CD4-positive, alpha-beta T cell treated with Interleukin-10 for 1 hour (primary cell): Measurements from ENCODE around the gene TCFL5.

Experiments used
- DNase-seq: peaks from one replicate; pipeline ENCODE4 v3.0.0-alpha.2; 2020

TCFL5 gene

DNA sequence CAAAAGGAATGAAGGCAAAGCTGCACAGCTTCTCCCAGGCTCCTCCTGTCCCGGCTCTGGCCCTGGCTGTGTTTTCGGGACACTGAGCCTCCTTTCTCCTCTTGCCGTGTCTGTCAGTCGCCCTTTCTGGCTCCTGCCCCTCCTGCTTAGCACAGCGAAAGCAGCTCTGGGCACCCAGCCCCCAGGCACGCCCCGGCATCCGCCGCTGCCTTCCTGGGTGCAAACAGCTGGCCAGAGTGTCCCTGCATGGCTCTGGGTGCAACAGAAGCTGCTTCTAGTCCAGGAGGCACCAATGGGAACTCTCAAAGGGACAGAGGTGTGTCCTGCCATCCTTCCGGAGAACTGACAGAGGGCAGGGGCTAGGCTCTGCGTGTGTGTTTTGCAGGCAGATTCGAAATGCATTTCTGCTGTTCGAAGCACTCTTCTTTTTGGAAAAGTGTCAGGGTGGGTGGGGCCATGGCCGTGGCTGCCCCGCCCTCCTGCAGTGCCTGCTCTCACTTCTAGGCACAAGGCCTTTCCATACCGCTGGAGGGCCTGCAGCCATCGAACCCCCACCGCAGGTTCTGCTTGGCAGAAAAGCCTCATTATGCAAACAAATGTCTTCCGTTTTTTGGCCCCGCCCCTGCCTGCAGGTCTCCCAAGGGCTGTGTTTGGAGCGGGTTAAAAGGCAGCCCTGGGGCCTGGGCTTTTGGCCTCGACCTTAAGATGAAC, 29.3 kb downstream of the TCFL5 start:
- DNase-seq, result peak; percentile 16

DNA sequence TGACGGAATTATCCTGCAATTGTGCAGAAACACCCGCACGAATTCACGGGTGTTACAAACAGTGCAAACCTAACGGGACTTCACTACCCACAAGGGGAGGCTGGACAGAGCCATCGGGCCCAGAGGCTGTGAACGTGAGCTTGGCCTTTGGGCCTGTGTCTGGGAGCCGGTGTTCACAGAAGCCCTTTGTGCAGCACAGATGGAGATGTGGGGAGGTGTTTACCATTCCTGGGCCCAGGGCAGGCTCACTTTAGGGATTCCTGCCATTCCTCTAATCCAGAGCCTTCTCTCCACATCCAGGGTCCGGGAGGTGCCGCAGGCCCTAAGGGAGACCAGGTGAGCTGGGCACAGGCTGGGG, 29.8 kb downstream of the TCFL5 start:
- DNase-seq, result no peak

DNA sequence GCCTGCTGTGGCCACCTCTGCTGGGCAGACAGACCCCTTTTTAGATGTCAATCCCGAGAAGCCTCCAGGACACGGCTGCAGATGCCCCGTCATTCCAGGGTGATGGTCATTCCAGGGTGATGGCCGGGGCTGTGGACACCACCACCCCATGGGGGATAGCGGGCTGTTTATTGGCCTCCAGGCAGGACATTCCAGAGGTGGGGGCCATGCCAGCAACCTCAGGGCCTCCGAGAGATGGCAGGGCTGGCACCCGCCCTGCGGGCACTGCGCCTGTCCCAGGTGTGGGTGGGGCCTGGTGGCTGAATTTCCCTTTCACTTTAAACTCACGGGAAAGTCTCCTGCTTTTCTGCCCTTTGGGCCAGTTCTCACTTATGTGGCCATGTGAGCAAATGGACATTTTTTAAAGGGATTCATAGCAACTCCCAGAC, 30.2 kb downstream of the TCFL5 start:
- no peak for DNase-seq

DNA sequence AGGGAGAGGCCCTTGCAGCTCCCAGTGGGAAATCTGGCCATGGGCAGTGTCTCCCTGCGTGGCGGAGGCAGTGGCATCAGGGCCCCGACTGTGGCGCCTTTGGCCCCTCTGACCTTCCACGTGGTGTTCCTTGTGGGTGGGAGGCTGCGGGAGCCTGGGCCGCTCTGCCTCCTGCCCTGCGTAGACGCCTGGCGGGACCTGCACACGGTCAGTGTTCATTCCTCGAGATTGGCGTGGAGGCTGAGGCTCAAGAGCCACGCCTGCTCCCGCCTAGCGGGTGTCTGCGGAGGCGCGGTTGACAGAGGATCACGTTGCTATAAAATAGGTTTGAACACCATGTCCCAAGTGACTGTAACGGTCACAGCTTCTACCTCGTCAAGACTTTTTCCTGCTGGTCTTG, 30.8 kb downstream of the TCFL5 start:
- DNase-seq, result no peak

DNA sequence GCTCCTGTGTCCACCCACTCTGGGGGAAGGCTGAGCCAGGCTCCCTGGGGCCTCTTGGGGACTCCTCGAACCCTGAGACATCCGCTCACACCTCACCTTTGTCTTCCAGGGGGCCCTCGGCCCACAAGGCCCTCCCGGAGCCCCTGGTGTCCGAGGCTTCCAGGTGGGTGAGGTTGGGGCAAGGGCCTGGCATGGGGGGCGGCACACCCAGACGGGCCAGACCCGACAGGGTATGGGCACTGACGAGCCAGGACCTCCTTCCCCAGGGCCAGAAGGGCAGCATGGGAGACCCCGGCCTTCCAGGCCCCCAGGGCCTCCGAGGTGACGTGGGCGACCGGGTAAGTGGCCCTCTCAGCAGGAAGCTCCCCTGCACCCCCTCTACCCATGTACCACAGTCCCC, 31.4 kb downstream of the TCFL5 start:
- no peak for DNase-seq

DNA sequence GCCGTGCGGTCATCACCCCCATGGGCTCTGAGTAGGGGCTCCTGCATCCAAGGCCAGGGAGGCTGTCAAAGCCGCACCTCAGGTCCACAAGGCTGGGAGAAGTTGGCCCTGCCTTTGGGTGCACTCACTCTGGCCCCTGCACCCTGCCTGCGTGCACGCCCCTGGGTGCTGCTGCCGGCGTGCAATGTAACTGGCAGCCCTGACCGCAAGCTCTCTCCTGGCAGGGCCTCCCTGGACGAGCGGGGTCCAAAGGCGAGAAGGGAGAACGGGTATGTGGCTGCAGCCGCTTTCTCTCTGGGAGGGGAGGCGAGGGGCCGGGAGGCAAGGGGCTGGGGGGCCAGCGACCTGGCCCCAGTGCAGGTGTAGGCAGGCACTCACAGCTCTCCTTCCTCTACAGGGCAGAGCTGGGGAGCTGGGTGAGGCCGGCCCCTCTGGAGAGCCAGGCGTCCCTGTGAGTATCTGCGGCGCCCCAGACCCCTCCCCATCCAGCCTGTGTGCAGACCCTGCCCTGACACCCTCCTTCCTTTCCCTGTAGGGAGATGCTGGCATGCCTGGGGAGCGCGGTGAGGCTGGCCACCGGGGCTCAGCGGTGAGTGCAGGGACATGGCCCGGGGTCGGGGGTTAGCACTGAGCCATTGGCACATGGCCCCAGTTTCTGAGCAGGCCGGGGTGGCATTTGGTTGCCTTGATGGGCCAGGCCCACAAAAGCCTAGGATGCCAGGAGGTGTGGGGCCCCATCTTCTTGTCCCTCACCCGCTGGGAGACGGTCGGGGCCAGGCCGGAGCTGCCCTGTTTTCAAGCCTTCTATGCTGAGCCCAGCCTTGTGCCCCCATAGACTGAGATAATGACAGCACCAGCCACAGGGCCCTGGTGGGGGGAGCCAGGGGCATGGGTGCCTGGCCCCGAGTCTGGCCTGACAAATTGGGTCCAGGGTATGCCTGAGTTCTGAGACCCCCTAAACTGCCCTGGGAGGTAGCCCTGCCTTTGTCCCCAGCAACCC, 32.1 kb downstream of the TCFL5 start:
- DNase-seq, result no peak

DNA sequence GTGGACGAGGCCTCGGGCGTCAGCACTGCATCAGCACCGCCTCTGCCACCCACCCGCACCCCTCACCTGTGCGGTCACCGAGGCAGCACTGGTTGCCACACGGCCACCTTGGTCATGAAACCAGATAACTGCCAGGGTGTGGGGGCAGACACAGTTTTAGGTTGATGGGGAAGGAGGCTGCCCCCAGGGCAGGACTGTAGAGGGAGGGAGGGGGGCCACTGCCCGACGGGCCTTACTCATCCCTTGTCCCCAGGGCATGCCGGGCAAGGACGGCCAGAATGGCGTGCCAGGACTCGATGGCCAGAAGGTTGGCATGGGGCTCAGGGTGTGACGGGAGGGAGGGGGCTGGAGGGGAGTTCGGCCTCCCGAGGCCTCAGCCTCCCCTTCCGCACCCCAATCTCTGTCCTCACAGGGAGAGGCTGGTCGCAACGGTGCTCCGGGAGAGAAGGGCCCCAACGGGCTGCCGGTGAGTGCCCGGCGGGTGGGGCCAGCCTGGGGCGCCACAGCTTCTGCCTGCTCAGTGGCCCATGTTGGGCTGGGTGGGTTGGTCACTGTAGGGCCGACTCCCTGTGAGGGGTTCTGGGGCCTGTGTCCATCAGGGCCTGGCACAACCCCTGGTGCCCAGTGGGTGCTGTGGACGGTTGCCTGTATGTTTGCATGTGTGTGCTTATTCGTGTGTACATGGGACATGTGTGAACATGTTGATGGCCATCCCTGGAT, 33.0 kb downstream of the TCFL5 start:
- no peak for DNase-seq

DNA sequence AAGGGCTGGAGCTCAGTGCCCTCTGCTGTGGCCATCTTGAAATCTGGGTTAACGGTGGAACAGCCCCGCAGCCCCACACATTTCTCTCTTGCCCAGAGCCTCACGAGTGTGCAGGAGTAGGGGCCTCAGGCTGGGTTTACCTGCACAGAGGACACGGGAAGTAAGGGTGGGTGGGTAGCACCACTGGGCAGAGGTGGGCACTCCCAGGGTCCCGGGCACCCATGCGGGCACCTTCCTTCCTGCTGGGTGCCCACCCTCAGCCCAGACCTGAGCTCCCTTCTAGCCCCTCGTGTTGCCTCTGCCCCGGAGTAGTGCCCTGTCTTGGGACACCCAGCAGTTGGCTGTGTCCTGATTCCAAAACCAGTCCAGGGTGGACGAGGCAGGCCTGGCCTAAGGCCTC, 33.6 kb downstream of the TCFL5 start:
- no peak for DNase-seq

DNA sequence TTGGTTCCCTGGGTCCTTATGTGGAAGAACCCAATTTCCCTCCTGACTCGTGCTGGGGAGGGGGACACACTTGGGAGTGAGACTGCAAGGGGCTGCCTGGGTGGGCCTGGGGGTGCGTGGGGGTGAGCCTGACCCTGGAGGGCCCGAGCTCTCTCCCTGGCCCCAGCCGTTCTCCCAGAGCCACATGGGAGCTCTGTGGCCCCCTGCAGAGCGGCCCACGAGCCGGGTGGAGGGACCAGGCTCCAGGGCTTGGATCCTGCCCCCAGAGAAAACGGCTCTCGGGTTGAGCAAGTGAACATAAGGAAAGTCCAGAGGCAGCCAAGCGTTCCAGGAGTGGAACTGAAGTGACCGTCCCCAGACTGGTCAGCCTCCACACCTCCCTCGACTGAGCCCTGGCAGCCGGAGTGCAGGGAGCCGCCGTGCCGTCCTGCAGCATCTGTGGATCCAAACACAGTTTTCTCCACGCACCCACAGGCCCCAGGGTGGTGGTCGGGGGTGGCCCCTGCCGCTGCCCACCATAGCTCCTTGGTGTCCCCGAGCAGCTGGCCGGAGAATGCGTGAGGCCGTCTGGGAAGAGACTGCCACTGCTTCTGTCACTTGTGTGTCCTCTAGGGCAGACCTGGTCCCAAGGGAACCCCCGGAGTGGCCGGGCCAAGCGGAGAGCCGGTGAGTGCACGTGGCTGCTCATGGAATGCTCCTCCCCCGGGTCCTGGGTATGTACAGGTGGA, 34.1 kb downstream of the TCFL5 start:
- DNase-seq, result no peak

DNA sequence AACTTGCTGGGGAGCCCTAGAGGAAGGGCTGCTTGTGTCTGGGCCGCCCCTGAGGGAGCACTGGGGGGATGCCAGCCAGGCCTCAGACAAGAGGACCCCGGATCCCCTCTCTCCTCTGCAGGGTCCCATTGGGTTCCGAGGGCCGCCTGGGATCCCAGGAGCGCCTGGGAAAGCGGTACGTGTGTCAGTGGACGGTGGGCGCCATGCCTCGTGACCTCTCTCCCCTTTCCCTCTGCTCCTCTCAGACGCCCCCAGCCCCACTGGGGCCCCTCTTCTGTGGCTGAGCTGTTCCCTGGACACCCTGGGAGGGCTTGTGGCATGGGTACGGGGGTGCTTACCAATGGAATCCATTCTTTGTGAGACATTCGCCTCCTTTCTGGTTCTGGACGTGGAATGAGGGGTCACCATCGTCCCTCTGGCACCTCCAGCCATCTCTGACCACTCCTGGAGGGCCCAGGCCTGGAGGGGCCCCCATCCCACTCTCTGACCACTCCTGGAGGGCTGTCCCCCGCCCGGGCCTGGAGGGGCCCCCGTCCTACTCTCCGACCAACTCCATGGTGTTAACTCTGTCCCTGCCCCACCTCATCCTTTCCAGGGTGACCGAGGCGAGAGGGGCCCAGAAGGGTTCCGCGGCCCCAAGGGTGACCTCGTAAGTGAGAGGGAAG, 34.8 kb downstream of the TCFL5 start:
- no peak for DNase-seq

DNA sequence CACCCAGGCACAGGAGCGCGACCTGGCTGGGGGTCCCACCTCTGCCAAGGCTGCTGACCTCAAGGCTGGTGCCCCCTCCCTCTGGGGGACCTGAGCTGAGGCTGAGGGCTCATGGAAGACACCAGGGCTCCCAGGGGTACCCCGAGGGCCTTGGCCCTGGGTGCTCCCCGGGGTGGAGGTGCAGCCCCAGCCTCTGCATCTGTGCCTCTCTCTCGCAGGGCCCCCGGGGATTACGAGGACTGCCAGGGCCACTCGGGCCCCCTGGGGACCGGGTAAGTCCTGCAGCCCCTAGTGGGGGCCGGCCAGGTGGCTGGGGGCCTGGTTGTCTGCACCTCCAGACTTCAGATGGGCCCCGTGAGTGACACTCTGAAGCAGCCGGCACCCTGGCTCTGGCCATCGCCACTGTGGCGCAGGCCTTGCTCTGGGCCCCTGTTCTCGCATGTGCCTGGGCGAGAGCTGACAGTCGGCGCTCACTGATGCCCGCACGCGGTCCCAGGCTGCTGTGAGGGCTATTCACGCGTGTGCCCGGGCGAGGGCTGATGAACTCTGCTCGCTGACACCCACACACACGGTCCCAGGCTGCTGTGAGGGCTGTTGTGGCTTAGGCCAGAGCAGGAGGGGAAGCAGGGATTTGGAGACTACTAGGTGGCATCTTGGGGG, 35.5 kb downstream of the TCFL5 start:
- no peak for DNase-seq

DNA sequence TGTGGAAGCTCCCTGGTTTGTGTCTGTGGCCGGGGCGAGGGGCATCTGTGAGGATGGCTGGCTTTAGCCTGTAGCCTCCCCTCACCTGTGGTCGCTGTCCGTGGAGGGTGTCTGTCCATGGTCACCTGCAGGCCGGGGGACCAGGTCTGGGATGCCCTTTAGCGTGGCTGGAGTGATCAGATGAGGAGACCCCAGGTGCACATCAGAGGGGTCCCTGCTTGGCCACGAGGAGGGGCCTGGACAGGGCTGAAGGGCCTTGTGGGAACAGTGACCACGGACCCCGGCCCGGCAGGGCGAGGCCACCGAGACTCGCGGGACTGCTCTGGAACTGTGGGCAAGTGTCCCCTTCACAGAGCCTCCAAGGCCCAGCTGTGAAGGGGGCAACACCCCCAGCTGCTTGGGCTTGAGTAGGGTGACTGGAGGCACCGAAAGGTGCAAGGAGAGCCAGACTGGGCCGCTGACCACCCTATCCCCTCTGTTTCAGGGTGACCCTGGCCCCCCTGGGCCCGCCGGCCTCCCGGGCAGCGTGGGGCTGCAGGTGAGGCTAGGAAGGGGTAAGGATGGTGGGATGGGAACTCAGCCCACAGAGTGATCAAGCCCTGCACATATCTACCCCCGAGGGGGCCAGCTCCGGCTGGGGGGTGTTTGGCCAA, 36.2 kb downstream of the TCFL5 start:
- no peak for DNase-seq

DNA sequence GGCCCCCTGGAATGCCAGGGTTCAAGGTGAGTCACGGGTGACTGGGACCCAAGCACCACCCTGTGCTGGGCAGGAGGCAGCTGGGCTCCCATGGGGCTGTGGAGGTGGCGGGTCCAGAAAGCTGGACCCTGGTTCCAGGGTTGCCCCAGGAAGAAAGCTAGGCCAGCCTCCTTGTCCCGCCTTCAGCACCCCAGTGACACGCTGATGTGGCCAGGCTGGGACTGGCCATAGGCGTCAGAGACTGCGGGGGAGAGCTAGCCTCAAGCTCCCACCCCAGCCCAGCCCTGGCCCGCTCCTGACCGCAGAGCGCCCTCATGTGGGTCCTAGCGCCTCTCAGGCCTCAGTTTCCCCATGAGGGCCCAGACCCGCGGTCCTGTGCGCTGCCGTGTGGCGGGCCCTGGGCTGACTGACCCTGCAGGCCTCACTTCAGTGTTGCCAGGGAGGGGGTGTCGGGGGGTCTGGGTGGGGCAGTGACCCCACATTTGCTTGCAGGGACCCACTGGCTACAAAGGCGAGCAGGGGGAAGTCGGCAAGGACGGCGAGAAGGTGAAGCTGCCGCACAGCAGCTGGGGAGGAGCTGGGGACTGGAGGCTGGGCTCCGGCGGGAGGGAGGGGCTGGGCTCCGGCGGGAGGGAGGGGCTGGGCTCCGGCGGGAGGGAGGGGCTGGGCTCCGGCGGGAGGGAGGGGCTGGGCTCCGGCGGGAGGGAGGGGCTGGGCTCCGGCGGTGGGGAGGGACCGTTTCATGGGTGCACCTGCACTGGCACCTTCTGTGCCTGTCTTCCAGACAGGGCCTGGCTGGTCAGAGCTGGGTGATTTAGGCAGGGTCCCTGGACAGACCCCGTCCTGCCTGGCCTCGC, 36.9 kb downstream of the TCFL5 start:
- DNase-seq, result peak; percentile 71

DNA sequence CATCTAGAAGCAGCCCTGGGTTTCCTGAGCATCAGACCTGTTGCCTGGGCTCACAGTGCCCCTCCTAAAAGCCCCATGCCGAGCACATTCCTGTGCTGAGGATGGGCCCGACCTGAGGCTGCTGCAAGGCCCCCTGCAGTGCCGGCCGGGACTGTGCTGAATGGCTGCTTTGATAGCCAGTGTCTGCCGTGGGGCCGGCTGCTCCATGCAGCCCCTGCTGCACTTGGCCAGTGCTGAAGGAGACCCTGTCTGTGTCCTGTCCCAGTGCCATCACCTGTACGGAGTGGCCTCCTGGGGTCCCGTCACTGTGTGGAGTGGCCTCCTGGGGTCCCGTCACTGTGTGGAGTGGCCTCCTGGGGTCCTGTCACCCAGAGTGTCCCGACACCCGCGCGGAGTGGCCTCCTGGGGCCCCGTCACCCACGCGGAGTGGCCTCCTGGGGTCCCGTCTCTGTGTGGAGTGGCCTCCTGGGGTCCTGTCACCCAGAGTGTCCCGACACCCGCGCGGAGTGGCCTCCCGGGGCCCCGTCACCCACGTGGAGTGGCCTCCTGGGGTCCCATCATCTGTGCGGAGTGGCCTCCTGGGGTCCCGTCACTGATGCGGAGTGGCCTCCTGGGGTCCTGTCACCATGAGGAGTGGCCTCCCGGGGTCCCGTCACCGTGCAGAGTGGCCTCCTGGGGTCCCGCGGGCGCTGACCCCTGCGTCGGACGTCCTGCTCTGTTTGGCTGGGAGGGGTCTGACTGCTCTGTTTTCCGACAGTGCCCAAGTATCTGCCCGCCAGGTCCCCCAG, 37.7 kb downstream of the TCFL5 start:
- no peak for DNase-seq

DNA sequence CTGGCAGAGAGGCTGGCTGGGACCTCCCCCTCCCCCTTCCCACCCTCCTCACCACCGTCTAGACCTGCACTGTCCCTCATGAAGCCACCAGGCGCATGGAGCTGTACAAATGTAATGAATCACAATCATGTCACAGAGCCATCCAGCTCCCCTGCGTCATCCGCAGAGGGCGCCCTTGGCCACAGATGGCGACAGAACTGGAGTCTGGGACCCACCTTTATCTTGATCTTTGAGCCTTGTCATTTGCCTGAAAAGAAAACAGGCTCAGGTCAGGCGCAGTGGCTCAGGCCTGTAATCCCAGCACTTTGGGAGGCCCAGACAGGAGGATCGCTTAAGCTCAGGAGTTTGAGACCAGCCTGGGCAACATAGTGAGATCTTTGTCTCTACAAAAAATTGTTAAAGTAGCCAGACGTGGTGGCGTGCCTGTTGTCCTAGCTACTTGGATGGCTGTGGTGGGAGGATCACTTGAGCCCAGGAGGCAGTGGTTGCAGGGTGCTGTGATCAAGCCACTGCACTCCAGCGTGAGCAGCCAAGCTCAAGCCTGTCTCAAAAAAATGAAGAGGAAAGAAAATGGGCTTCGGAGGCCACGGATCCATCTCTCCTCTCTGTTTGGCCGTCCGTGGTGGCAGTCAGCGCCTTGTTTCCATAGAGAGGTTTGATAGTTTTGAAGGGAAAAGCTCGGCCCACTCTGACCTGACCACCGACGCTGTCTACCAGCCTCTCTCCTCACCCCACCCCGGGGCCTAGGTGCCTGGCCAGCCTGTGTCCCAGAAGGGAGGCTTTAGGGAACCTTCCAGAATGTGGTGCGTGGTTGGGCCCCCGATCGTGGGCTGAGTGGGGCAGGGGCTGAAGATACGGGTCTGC, 38.6 kb downstream of the TCFL5 start:
- peak; percentile 37 for DNase-seq

DNA sequence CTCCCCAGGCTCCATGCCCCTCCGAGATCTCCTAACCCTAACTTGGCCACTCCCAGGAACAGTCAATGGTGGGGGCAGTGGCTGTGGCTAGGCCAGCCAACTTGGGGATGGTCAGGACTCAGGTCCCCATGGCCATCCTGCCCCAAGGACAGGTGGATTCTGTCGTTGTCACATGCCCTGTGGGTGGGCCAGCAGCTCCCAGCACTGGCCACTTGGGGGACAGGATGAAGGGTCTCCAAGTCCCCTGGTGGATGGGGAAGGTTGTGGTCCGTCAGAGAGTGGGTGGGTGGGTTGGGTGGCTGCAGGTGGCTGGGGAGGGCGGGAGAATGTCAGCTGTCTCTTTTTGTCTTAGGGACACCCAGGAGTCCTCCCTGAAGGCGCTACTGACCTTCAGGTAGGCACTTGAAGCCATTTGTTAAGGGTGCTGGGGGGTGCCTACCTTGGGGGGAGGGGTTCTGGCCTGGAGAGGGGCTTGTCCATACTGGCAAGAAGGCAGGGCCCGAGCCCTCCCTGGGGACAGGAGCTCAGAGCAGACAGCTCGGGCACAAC, 39.3 kb downstream of the TCFL5 start:
- DNase-seq, result no peak

DNA sequence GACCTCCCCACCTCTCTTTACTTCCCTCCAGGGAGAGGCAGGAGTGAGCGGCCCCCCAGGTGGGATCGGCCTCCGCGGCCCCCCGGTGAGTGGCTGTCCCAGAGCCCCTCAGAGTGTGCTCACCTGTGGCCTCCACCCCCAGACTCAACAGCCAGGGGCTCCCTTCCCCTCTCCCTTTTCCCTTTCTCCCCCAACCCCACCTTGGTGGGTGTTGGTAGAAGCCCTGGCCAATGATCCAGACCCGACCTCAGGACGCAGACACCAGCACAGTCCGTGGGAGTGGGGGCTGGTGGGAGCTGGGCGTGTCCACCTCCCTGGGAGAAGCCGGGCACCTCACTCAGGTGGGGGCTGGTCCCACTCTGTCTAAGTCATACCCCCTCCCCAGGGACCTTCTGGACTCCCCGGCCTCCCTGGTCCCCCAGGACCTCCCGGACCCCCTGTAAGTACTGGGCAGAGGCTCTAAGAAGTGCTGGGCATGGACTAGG, 39.9 kb downstream of the TCFL5 start:
- no peak for DNase-seq
